PFSK-1 (cell line): ENCODE data around the gene INTS6.

Source experiments
- POLR2AphosphoS5 ChIP-seq: IDR thresholded peaks from 2 replicates; pipeline ENCODE4 v1.6.1; 2012; ENCODE audit warnings: low read depth, mild to moderate bottlenecking, control low read depth, low read length, moderate library complexity
- SIN3A ChIP-seq: IDR thresholded peaks from 2 replicates; pipeline ENCODE4 v1.6.1; 2012; ENCODE audit warnings: mild to moderate bottlenecking, low read length, moderate library complexity, borderline replicate concordance; ENCODE audit not compliant: insufficient read depth
- TAF1 ChIP-seq: IDR thresholded peaks from 2 replicates; pipeline ENCODE4 v1.6.1; 2012; ENCODE audit warnings: low read length, control low read depth, borderline replicate concordance; ENCODE audit not compliant: insufficient read depth
- TF ChIP-seq, protein P1 (sequence below), 2 experiments: IDR thresholded peaks; 2 replicates each; pipeline versions ENCODE4 v1.6.1 to v1.8.0; 2011 to 2012; ENCODE audit warnings: low read depth in 2 of 2, low read length in 2 of 2, control low read depth in 1 of 2, inconsistent platforms in 1 of 2, mild to moderate bottlenecking in 1 of 2, moderate library complexity in 1 of 2; ENCODE audit not compliant: insufficient read depth in 1 of 2

- TF ChIP-seq, protein P1, sequence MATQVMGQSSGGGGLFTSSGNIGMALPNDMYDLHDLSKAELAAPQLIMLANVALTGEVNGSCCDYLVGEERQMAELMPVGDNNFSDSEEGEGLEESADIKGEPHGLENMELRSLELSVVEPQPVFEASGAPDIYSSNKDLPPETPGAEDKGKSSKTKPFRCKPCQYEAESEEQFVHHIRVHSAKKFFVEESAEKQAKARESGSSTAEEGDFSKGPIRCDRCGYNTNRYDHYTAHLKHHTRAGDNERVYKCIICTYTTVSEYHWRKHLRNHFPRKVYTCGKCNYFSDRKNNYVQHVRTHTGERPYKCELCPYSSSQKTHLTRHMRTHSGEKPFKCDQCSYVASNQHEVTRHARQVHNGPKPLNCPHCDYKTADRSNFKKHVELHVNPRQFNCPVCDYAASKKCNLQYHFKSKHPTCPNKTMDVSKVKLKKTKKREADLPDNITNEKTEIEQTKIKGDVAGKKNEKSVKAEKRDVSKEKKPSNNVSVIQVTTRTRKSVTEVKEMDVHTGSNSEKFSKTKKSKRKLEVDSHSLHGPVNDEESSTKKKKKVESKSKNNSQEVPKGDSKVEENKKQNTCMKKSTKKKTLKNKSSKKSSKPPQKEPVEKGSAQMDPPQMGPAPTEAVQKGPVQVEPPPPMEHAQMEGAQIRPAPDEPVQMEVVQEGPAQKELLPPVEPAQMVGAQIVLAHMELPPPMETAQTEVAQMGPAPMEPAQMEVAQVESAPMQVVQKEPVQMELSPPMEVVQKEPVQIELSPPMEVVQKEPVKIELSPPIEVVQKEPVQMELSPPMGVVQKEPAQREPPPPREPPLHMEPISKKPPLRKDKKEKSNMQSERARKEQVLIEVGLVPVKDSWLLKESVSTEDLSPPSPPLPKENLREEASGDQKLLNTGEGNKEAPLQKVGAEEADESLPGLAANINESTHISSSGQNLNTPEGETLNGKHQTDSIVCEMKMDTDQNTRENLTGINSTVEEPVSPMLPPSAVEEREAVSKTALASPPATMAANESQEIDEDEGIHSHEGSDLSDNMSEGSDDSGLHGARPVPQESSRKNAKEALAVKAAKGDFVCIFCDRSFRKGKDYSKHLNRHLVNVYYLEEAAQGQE (IDR thresholded peaks at IDR 0.05; ENCODE audit: insufficient read depth in 1 of 2, low read depth in 2 of 2, low read length in 2 of 2) = no peak
- no peak for TF ChIP-seq POLR2AphosphoS5
- TF ChIP-seq SIN3A = no peak
- no peak for TF ChIP-seq TAF1
Measured at GRCh38 chr13:51499841-51500240, 47.0 kb upstream of the INTS6 start.
